Caco-2 (cell line): ENCODE measurements around the gene MACROD2. TPM values are rescaled to one million over a fixed set of nuclear protein-coding genes. Genes with fewer than 3 reads are reported as not detected.

Experiments
- BruUV-seq: library from RNA; stranded (reverse); fragments of 400-500 nt; replicated peaks from 2 replicates; lab custom pipeline; 2021; lab: Mats Ljungman, UMichigan
- CTCF ChIA-PET: fragments of 300-600 bp; sonication (Branson Sonifier 250); formaldehyde crosslinking; loops from one replicate; lab custom pipeline; 2022; ENCODE audit warnings: antibody characterized with exemption; lab: Charles Lee
- POLR2A ChIA-PET: fragments of 300-600 bp; sonication (Branson Sonifier 250); formaldehyde crosslinking; loops from one replicate; lab custom pipeline; 2022; ENCODE audit warnings: antibody characterized with exemption; lab: Charles Lee
- DNase-seq, 2 experiments: peaks; one replicate each; pipeline versions ENCODE4 v3.0.0 to v3.0.0-alpha.2; 2020 to 2022
- H3K27me3 ChIP-seq: replicated peaks from 2 replicates; pipeline ENCODE4 v1.6.0; 2011; ENCODE audit warnings: low read length; ENCODE audit not compliant: control insufficient read depth, insufficient read depth
- H3K36me3 ChIP-seq: 2 replicates; pipeline ENCODE4 v1.5.1; 2011; ENCODE audit warnings: low read length; ENCODE audit not compliant: control insufficient read depth, insufficient read depth
- H3K4me1 ChIP-seq: fragments of 250-450 bp; sonication (Bioruptor Pico); 2 replicates; pipeline ENCODE4 v1.5.1; 2020; ENCODE audit warnings: mild to moderate bottlenecking
- H3K4me3 ChIP-seq: 2 replicates; pipeline ENCODE4 v1.5.1; 2011; ENCODE audit warnings: low read depth, mild to moderate bottlenecking, control low read depth, low read length
- H3K9me3 ChIP-seq: fragments of 250-450 bp; sonication (Bioruptor Pico); 2 replicates; pipeline ENCODE4 v1.5.1; 2020; ENCODE audit warnings: mild to moderate bottlenecking, moderate library complexity
- H3K27ac Mint-ChIP-seq: one replicate; pipeline ENCODE4 v1.8.0; 2022; ENCODE audit warnings: mixed read lengths; ENCODE audit not compliant: unreplicated experiment
- H3K27me3 Mint-ChIP-seq: one replicate; pipeline ENCODE4 v1.8.0; 2022; ENCODE audit warnings: mixed read lengths; ENCODE audit not compliant: insufficient read depth, unreplicated experiment
- H3K36me3 Mint-ChIP-seq: one replicate; pipeline ENCODE4 v1.8.0; 2022; ENCODE audit warnings: mild to moderate bottlenecking, mixed read lengths; ENCODE audit not compliant: insufficient read depth, unreplicated experiment
- H3K4me1 Mint-ChIP-seq: one replicate; pipeline ENCODE4 v1.8.0; 2022; ENCODE audit warnings: low read depth, mixed read lengths; ENCODE audit not compliant: unreplicated experiment
- H3K4me3 Mint-ChIP-seq: one replicate; pipeline ENCODE4 v1.8.0; 2022; ENCODE audit warnings: mild to moderate bottlenecking, moderate library complexity, mixed read lengths; ENCODE audit not compliant: unreplicated experiment
- H3K9me3 Mint-ChIP-seq: one replicate; pipeline ENCODE4 v1.8.0; 2022; ENCODE audit warnings: mixed read lengths; ENCODE audit not compliant: unreplicated experiment
- intact Hi-C: fragments of 100-400 bp; cut with micrococcal nuclease; formaldehyde crosslinking; loops from one replicate; pipeline ENCODE4 v1.10.0; 2022; ENCODE audit not compliant: unreplicated experiment
- total RNA-seq: library from RNA; stranded (reverse); gene quantifications from 2 replicates; pipeline ENCODE4 v1.2.3, GENCODE V29; 2022
- TF ChIP-seq, protein P1 (sequence below), 2 experiments: fragments of 200-600 bp in 1 of 2; IDR thresholded peaks; 1 replicate in 1 of 2; 2 replicates in 1 of 2; pipeline versions ENCODE4 v1.5.1 to v1.8.0; 2011 to 2022; ENCODE audit warnings: antibody characterized with exemption in 1 of 2, control low read depth in 1 of 2, inconsistent platforms in 1 of 2, low read depth in 1 of 2, low read length in 1 of 2, mild to moderate bottlenecking in 1 of 2, moderate library complexity in 1 of 2; ENCODE audit not compliant: insufficient read depth in 1 of 2, severe bottlenecking in 1 of 2, unreplicated experiment in 1 of 2

Gene MACROD2
- total RNA-seq, 1 experiment from 2014 or later, result 6.4 TPM

DNA sequence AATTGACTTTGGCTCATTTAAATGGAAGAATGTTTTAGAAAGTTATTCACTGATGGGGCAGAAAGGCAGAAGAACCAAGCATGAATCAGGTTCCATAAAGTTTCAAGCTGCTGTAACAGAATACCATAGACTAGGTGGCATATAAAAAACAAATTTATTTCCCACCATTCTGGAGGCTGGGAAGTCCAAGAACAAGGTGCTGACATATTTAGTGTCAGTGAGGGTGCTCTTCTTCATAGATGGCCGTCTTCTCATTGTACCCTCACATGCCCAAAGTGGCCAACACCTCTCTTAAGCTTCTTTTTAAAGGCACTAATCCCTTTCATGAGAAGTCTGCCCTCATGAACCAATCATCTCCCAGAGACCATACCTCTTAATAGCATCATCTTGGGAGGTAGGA lies 902.3 kb downstream of the MACROD2 start:
- H3K36me3 ChIP-seq, result no peaks in the 10 kb centered on the region
- no peak overlapping the region for H3K27ac Mint-ChIP-seq
- no peaks in the 10 kb centered on the region for H3K27me3 ChIP-seq
- H3K4me1 Mint-ChIP-seq, result no peaks in the 10 kb centered on the region
- no peaks in the 10 kb centered on the region for H3K36me3 Mint-ChIP-seq
- intact Hi-C loops, result no loop called here
- H3K9me3 ChIP-seq, result no peaks in the 10 kb centered on the region
- no peak for DNase-seq
- H3K9me3 Mint-ChIP-seq, result peaks cover 9% of the 10 kb centered on the region
- ChIA-PET POLR2A (no interaction called here), CTCF (no interaction called here)
- H3K4me1 ChIP-seq, result no peaks in the 10 kb centered on the region
- no TSS peak for BruUV-seq
- TF ChIP-seq, protein P1, sequence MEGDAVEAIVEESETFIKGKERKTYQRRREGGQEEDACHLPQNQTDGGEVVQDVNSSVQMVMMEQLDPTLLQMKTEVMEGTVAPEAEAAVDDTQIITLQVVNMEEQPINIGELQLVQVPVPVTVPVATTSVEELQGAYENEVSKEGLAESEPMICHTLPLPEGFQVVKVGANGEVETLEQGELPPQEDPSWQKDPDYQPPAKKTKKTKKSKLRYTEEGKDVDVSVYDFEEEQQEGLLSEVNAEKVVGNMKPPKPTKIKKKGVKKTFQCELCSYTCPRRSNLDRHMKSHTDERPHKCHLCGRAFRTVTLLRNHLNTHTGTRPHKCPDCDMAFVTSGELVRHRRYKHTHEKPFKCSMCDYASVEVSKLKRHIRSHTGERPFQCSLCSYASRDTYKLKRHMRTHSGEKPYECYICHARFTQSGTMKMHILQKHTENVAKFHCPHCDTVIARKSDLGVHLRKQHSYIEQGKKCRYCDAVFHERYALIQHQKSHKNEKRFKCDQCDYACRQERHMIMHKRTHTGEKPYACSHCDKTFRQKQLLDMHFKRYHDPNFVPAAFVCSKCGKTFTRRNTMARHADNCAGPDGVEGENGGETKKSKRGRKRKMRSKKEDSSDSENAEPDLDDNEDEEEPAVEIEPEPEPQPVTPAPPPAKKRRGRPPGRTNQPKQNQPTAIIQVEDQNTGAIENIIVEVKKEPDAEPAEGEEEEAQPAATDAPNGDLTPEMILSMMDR (IDR thresholded peaks at IDR 0.05; ENCODE audit: insufficient read depth in 1 of 2, low read depth in 1 of 2, low read length in 1 of 2, severe bottlenecking in 1 of 2, unreplicated experiment in 1 of 2), result no peak
- no peak overlapping the region for H3K4me3 ChIP-seq
- no peaks in the 10 kb centered on the region for H3K27me3 Mint-ChIP-seq
- H3K4me3 Mint-ChIP-seq, result no peak overlapping the region

DNA sequence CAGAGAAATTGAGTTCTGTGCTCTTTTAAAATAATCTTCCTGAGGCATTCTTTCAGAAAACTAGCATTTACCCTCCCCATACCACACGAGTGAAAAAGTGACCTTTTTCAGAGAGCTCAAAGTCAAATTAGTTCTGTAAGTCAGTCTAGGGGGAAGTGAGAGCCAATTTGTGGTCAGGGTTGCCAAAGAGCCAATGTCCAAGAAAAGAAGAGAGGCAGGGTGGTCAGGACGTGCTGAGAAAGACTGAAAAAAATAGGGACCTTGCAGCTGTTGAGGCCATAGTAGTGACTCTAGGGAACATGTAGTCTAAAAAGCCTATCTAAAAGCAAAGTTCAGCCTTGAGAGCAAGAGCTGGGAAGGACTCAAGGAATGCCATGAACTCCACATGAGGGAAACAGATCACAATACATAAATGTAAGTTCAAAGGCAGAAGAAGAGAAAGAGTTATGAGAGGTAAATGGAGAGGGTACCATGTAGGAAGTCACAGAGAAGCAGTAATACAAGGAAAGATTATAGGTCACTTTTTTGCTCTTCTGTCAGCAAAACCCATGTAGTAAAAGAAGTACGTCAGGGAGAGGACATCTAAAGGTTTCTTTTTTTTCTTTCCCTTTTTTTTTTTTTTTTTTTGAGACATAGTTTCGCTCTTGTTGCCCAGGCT lies 907.2 kb downstream of the MACROD2 start:
- Mint-ChIP-seq H3K27ac (no peak overlapping the region), H3K4me1 (no peaks in the 10 kb centered on the region), H3K27me3 (no peaks in the 10 kb centered on the region), H3K4me3 (no peak overlapping the region), H3K36me3 (no peaks in the 10 kb centered on the region), H3K9me3 (peaks cover 6% of the 10 kb centered on the region)
- Histone ChIP-seq H3K36me3 (no peaks in the 10 kb centered on the region), H3K27me3 (no peaks in the 10 kb centered on the region; the same call in 1 of the 2 replicates), H3K4me3 (no peak overlapping the region), H3K4me1 (no peaks in the 10 kb centered on the region), H3K9me3 (no peaks in the 10 kb centered on the region)
- ChIA-PET POLR2A (no interaction called here), CTCF (interaction anchor here (0.7 kb wide), 1 partner anchor 1187 kb away, joined by 3 read pairs; no protein-coding TSS in a partner anchor)
- TF ChIP-seq, protein P1 (IDR thresholded peaks at IDR 0.05; ENCODE audit: insufficient read depth in 1 of 2, low read depth in 1 of 2, low read length in 1 of 2, severe bottlenecking in 1 of 2, unreplicated experiment in 1 of 2), result no peak
- intact Hi-C loops, result no loop called here
- DNase-seq, result no peak
- no TSS peak for BruUV-seq

DNA sequence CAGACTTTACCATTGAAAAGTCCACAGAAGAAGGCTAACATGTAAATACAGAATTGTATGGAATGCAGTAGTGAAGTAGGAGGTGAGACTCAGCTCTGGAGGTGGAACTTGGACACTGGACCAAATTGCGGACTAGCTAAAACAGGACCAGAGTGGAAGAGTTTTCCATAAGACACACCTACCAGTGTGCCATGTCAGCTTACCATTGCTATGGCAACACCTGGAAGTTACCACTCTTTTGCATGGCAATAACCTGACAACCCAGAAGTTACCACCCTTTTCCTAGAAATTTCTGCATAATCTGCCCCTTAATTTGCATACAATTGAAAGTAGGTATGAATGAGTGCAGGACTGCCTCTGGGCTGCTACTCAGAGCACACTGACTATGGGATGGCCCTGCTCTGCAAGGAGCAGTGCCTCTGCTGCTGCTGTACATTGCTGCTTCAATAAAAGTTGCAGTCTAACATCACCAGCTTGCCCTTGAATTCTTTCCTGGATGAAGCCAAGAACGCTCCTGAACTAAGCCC lies 911.7 kb downstream of the MACROD2 start:
- intact Hi-C loops, result no loop called here
- Mint-ChIP-seq H3K36me3 (no peaks in the 10 kb centered on the region), H3K27ac (no peak overlapping the region), H3K4me3 (no peak overlapping the region), H3K27me3 (no peaks in the 10 kb centered on the region), H3K9me3 (no peaks in the 10 kb centered on the region), H3K4me1 (no peaks in the 10 kb centered on the region)
- H3K9me3 ChIP-seq, result no peaks in the 10 kb centered on the region
- H3K4me1 ChIP-seq, result no peaks in the 10 kb centered on the region
- H3K27me3 ChIP-seq, result no peaks in the 10 kb centered on the region; the same call in 1 of the 2 replicates
- no peak for DNase-seq
- BruUV-seq, result no TSS peak
- ChIA-PET POLR2A (no interaction called here), CTCF (no interaction called here)
- no peaks in the 10 kb centered on the region for H3K36me3 ChIP-seq
- TF ChIP-seq, protein P1 (IDR thresholded peaks at IDR 0.05; ENCODE audit: insufficient read depth in 1 of 2, low read depth in 1 of 2, low read length in 1 of 2, severe bottlenecking in 1 of 2, unreplicated experiment in 1 of 2), result no peak
- H3K4me3 ChIP-seq, result no peak overlapping the region
